ENCODE measurements around the gene PLGLB1.
"Not testable (repeated sequence)": the region's sequence is repeated elsewhere in the genome, so short reads cannot be mapped to it uniquely, and the experiment has no call there.

Gene PLGLB1

DNA sequence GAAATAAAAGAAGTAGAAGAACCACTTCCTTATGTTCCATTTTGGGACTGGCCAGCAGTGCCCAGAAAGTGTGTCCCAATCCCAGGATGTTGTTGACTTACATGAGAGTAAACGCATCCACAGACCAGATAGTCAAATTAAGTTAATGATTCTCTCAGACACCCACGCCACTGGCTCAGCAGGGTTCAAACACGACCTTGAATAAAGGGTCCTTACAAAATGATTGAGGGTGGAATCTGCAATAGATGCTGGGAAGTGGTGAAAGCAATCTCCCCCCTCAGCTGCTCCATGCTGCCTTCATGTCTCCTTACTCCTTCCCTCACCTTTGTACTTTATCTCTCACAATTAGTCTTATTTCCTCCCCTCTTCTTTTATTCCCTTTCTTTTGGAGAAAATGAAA is at the start of gene PLGLB1:
Gene PLGLB1 (minus strand): TSS at position 101 of the 400 bp plus-strand sequence. CDS start 61 bp downstream, at position 40.
- DNase-seq (ENCODE audit: low read depth in 3 of 3), result not testable (repeated sequence)

DNA sequence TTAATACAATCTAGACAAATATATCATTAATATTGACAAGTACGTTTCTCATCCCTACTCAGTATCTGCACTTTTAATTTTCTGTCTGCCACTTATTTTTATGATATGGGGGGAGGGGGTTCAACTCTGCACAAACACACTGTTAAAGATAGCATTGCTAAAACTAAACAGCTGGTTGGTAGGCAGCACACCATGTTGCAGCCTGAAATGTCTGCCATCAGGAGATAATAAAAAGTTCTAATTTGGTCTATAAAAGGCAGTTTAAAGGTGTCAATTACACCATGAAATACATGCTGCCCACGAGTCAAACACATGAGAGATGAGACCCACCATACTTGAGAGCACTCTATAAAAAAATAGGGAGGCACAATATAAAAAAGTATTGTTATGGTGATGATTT is 42.7 kb upstream of the PLGLB1 start:
- DNase-seq (ENCODE audit: low read depth in 3 of 3), result not testable (repeated sequence)

DNA sequence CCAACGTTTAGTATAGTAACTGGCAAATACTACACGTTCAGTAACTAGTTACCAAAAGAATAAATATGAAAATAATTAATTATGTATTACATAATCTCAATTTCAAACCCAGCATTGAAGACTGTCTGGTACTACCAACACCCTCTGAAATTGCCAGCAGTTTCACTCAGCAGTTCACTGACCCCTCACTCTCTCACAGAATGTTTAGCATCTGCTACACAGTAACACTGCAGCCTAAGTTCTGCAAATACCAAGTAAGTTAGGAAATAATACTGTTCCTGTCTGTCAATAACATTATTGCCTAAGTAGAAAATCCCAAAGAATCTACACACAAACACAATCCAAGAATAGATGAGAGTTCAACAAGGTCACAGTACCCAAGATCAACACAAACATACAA is 41.8 kb upstream of the PLGLB1 start:
- DNase-seq (ENCODE audit: low read depth in 3 of 3), result not testable (repeated sequence)

DNA sequence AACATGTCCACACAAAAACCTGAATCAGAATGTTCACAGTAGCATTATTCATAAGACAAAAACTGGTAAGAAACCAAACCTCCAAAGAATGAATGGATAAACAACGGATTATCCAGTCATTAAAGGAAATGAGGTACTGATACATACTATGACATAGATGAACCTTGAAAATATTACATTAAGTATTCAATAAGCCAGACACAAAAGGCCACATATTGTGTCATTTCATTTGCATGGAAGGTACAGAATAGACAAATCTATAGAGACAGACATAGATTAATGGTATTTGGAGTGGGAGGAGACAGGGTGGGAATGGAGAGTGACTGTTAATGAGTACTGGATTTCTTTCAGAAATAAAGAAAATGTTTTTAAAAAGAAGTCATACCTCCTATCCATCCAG is 39.9 kb upstream of the PLGLB1 start:
- not testable (repeated sequence) for DNase-seq (ENCODE audit: low read depth in 3 of 3)

DNA sequence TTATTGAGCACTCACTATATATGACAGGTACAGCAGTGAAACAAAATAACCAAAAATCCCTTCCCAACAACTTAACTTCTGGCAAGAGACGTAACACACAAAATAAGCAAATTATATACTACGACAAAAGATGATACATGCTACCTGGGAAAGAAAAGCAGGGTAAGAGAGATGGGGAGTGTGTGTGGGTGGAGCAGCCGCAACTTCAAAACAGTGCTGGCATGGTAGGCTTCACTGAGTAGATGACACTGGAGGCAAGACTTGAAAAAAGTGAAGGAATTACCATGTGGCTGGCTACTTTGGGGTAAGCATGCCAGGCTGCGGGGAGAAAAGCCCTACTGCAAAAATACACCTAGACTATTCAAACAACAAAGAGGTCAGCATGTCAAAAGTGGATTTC is 36.0 kb upstream of the PLGLB1 start:
- DNase-seq (ENCODE audit: low read depth in 3 of 3), result not testable (repeated sequence)

DNA sequence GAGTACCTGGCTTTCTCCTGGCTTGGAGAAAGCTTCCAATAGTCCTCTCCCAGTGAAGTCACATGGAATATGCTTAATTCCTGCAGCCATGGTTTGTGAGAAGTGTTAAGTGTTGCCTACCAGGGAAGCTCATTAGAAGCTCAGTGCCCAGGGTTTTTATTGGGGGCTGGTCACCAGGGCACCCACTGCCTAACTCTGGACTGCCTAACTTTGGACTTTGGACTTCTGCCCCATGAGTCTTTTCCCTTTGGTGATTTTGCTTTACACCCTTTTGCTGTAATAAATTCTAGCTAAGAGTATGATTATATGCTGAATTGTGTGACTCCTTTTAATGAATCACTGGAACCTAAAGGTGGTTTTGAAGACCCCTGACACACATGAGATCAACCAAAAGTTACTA is 35.2 kb upstream of the PLGLB1 start:
- not testable (repeated sequence) for DNase-seq (ENCODE audit: low read depth in 3 of 3)

DNA sequence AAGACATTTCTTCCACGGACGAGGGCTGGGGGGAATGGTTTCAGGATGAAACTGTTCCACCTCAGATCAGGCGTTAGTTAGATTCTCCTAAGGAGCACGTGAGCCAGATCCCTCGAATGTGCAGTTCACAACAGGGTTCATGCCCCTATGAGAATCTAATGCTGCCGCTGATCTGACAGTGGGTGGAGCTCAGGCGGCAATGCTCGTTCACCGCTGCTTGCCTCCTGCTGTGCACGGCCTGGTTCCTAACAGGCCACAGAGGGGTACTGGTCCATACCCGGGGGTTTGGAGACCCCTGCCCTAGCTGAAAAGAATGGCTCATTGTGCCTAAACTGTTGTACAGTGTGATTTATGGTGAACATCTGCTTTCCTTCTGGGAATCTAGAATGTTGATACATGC is 34.8 kb upstream of the PLGLB1 start:
- not testable (repeated sequence) for DNase-seq (ENCODE audit: low read depth in 3 of 3)

DNA sequence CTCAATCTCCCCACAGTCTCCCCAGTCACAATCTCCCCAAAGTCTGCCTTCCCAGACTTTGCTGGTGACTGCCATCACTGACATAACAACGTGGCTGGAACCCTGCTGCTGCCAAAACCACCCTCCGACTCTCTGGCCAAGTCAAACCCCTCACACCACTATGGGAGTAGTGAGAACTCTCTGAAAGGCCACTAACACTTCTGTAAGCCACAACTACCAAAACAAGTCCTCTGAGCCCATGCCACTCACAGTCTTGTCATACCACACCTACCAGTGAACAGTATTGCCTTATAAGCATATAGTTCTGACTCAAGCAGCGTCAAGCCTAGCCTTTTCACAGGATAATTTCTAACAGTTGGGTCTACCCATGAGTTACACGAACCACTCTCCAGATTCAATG is 32.7 kb upstream of the PLGLB1 start:
- DNase-seq (ENCODE audit: low read depth in 3 of 3), result not testable (repeated sequence)

DNA sequence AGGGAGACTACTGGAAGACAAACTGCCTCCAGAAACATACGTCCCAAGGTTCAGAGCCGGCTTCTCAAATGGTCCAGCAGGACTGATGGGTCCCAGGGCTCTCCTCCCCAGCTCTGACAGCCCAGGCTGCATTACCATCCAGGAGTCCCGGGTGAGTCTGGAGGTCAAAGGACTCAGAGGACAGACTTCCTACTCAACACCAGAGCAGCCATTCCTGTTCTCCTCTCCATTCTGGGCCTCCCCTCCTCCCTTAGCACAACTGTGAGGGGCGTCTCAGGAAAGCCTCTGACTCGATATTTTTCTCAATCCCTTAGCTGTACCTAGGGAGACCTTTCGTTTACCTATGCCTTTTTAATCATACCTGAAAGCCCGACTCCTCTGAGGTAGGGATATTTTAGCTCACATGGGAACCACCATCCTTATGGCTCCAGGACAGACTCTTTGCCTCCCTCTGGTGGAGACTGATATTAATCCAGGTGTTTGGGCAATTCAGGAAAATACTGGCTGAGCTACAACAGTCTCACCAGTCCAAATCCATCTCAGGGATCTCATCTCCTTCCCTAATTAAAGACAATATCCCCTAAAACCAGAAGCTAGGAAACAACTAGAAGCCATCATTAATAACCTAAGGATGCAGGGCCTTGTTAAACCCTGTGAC is 19.8 kb upstream of the PLGLB1 start:
- DNase-seq (ENCODE audit: low read depth in 3 of 3), result peak in 1 of 3 experiments; percentile 2

DNA sequence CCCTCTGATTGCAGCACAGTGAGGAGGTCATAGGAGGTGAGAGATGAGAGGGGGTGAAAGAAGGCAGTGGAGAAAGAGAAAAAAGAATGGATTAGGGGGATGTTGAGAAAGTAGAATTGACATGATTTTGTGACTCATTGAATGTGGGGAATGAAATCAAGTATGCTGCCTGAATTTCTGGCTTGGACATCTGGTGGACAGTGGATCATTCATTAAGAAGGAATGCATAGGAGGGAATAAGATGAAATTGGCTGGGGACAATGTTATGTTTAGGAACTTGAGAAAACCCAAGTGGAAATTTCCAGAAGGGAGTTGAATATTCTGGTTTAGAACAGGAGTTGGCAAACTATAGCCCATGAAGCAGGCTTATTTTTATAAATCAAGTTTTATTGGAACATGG is 7.0 kb upstream of the PLGLB1 start:
- DNase-seq (ENCODE audit: low read depth in 3 of 3), result not testable (repeated sequence)

DNA sequence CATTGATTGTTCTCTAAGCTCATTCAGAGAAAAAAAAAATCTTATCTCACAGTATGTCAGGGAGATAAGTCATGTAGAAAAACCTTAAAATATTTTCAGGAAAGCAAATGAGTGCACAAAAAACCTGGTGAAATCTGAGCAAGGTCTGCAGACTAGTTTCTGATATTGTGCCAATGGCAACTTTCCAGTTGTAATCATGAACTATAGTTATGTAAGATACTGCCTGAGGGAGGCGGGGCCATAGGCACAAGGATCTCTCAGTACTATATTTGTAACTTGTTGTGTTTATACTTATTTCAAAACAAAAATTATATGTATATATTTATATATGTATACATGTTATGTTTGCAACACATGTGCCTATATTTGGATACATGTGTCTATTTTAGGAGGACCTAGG is 5.2 kb upstream of the PLGLB1 start:
- DNase-seq (ENCODE audit: low read depth in 3 of 3), result not testable (repeated sequence)

DNA sequence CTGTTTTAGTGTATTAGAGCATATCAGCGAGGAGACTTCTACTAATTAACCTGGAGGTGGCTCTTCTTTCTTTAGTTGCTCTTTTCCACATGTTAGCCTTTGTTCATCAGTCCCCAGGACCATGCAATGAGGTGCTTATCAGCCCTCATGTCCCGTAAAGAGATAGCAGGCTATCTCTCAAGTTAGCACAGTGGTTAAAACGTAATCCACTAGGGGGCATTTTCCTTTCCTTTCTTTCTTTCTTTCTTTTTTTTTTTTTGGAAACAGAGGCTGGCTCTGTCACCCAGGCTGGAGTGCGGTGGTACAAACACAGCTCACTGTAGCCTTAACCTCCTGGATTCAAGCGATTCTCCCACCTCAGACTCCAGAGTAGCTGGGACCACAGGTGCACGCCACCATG is 4.3 kb upstream of the PLGLB1 start:
- not testable (repeated sequence) for DNase-seq (ENCODE audit: low read depth in 3 of 3)

DNA sequence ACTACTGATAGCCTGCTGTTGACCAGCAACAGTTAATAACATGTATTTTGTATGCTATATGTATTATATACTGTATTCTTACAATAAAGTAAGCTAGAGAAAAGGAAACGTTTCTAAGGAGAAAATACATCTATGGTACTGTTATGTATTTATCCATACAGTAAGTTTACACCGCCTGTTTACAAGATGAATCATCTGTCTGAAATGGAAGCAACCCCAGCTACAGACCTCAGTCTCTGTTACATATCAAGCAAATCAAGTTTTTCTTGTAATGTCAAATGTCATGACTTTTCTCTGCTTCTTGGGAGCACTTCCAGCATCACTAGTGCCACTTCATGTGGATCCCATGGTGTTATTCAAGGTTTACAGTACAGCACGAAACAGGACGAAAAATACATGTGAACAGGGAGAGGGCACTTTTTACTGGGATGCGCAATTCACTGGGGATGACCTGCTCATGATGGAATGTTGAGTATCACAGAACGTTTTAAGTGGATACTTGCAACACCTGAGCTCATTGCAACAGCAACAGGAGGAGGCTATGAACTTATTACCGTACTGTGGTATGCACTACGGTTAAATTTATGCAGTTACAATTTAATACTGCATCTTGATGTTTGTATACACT is 2.5 kb upstream of the PLGLB1 start:
- not testable (repeated sequence) for DNase-seq (ENCODE audit: low read depth in 3 of 3)

DNA sequence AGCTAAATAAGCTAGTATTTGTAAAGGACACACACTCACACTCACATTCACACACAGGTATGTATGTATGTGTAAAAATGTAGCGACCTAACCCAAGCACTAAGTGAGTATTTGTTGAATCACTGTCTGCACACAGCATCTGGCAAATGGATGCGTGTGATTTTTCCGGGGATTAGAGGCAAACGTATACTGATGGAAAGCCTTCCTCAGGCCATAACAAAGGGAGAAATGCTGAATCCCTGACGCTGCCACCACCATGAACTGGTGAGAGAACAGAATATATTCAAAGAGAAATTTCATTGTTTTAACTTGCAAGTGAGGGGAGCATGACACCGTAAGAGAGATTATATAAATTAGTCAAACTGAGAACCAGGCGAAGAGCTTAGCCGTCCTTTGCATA is 601 bp downstream of the PLGLB1 start:
- not testable (repeated sequence) for DNase-seq (ENCODE audit: low read depth in 3 of 3)

DNA sequence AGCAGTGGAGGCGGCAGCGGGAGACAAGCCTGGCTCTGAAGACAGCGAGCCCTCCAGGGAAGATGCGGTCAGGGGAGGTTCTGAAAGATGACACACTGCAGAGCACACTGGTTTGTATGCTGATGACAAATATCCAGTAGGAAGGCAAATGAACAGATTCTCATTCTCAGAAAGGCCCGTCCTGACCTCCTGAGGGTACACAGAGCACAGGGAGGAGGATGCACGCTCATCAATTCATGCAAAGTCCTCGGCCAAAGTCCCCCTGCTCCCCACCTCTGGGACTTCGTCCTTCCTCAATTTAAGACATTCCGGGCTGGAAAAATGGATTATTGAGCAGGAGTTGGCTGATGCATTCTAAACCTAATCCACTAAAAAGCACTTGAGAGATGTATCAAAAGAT is 2.6 kb downstream of the PLGLB1 start:
- DNase-seq (ENCODE audit: low read depth in 3 of 3), result not testable (repeated sequence)

DNA sequence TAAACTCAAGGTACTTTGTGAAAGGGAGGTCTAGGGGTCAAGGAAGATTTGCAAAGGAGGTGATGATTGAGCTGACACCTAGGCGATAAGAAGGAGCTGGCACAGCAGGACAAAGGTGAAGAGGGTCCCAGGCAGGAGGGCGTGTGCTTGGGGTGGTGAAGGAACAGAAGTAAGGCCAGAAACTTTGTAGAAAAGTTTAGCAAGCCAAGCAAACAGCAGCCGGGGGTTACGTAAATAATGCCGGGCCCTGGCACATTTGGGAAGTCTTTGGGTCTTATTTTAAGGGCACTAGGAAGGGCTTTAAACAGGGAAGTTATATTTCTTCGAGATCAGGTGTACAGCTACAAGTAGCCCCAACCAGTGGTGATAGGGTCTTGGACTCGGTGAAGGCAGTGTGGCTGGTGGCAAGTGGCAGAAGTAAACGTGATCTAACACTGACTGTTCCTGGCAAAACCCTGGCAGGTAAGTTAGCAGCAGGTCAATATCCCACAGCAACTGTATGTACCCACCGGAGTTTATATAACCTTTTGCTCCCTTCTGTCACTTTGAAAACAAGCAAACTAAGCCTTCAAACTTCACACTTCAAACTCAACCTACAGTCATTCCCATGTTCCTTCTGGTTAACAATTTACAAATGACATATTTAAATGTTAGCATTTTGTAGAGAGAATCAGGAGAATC is 7.0 kb downstream of the PLGLB1 start:
- DNase-seq (ENCODE audit: low read depth in 3 of 3), result not testable (repeated sequence)

DNA sequence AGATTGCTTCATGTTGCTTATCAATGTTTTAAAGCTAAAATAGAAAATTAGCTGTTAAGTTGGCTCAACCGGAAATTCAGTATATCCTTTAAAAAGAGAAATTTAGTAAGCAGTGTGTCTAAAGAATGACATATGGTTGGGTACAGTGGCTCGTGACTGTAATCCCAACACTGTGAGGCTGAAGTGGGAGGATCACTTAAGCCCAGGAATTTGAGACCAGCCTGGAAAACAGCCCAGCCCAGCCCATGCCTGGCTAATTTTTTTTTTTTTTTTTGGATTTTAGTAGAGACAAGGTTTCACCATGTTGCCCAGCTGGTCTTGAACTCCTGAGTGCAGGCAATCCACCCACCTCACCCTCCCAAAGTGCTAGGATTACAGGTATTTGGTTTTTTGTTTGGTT is 17.2 kb downstream of the PLGLB1 start:
- not testable (repeated sequence) for DNase-seq (ENCODE audit: low read depth in 3 of 3)
